ENCODE results near the gene GPM6B. TPM values are rescaled to one million over a fixed set of nuclear protein-coding genes. Genes with fewer than 3 reads are reported as not detected.

Gene GPM6B
- total RNA-seq = 5.3 and 14.3 TPM in 2 replicates

GRCh38 chrX:13816643-13817627, at the start of gene GPM6B:
Gene GPM6B, minus strand, starts transcription at chrX:13817093. Its CDS starts 189 bp downstream, at chrX:13816904.

GRCh38 chrX:13734278-13735172, 82.4 kb downstream of the GPM6B start, which contains the start of the genes OFD1 and TRAPPC2:
Gene OFD1, plus strand, starts transcription at chrX:13734748. Its CDS starts 324 bp downstream, at chrX:13735072.
Gene TRAPPC2, minus strand, starts transcription at chrX:13734620. Its CDS starts 14,657 bp downstream, at chrX:13719963.

Other genes with a start within 250 kb of the GPM6B start
- gene EGFL6, start 247.5 kb downstream of the GPM6B start, total RNA-seq = under 0.01 TPM in 1 of 2 replicates, not detected in the other
- gene TCEANC, start 164.0 kb downstream of the GPM6B start, total RNA-seq = 2.6 and 3.3 TPM in 2 replicates
- 37.5 and 38.4 TPM in 2 replicates for gene RAB9A, start 128.0 kb downstream of the GPM6B start, total RNA-seq
- 14.6 and 20.8 TPM in 2 replicates for gene TRAPPC2, start 82.5 kb downstream of the GPM6B start, total RNA-seq
- 13.2 and 14.5 TPM in 2 replicates for gene OFD1, start 82.3 kb downstream of the GPM6B start, total RNA-seq
- 17.5 and 20.3 TPM in 2 replicates for gene GEMIN8, start 212.8 kb upstream of the GPM6B start, total RNA-seq

Data from smooth muscle cell of trachea (primary cell).